ENCODE measurements around the gene NRDC.

The NRDC gene

DNA sequence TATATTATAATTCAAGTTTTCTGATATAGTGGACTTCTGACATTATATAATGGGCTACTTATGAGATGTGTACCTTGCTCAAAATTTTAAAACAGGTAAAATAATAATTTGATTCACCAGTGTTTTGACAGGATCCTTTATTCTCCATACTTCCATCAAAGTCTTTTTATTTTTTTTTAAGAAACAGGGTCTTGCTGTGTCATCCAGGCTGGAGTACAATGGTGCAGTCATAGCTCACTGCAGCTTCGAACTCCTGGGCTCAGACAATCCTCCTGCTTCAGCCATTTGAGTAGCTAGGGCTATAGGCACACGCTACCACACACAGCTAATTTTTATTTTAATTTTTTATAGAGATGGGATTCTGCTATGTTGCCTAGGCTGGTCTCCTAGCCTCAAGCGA lies 129.4 kb downstream of the NRDC start:
- DNase-seq (ENCODE audit: low read depth), result no peak
- TF ChIP-seq, protein P1, sequence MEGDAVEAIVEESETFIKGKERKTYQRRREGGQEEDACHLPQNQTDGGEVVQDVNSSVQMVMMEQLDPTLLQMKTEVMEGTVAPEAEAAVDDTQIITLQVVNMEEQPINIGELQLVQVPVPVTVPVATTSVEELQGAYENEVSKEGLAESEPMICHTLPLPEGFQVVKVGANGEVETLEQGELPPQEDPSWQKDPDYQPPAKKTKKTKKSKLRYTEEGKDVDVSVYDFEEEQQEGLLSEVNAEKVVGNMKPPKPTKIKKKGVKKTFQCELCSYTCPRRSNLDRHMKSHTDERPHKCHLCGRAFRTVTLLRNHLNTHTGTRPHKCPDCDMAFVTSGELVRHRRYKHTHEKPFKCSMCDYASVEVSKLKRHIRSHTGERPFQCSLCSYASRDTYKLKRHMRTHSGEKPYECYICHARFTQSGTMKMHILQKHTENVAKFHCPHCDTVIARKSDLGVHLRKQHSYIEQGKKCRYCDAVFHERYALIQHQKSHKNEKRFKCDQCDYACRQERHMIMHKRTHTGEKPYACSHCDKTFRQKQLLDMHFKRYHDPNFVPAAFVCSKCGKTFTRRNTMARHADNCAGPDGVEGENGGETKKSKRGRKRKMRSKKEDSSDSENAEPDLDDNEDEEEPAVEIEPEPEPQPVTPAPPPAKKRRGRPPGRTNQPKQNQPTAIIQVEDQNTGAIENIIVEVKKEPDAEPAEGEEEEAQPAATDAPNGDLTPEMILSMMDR (IDR thresholded peaks at IDR 0.05; ENCODE audit: control insufficient read depth, extremely low read depth, insufficient read depth), result no peak

DNA sequence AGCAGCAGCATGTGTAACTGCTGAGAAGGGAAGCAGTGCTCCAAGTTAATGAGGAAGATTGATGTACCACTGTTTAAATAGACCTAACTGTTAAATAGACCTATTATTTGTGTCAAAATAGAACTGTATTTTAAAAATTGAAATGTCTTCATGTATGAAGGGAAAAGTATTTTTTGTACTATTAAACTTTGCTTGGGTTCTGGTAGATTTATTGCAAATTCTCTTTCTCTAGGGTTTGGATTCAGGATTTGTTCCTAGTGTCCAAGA lies 133.3 kb downstream of the NRDC start:
- no peak for DNase-seq (ENCODE audit: low read depth)
- TF ChIP-seq, protein P1 (IDR thresholded peaks at IDR 0.05; ENCODE audit: control insufficient read depth, extremely low read depth, insufficient read depth), result no peak
- H3K4me3 ChIP-seq (ENCODE audit: low read depth, low read length), result no peak overlapping the region

More for the DNA sequence above, 129.4 kb downstream of the NRDC start:
- no peak overlapping the region for H3K4me3 ChIP-seq (ENCODE audit: low read depth, low read length)

DNA sequence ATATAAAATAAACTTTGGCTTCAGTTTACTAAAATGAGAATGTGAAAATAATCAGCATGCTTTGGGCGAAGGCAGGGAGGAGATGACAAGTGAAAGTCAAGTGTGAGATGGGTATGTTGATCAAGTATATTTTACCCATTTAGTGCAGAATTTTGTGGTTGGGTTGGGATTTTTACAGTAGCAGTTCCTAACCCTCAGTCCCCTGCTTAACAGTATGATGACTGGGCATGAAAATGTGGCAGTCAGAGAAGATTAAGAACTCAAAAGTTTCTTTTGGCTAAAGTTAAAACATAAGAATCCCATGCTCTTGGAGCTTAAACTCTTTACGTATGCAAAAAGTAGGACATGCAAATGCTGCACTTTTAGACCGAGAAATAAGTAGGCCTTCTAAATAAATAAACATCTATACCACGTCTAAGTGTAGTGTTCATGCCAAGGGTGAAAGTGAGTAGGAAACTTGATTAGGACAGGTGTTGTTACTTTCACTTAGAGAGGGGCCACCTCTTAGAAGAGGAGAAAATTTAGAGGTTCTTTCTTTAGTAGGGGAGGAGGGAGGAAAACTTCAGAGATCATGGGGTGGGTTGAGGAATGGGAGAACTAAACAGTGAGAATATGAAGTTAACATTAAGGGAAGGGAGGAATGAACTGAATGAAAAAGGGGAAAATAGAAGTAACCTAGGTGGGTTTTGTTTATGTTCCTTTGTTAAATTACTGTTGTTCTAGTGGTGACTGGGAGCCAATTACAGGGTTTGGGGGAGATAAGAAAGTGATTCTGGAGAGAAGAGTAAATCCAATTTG lies 133.8 kb downstream of the NRDC start:
- no peak overlapping the region for H3K4me3 ChIP-seq (ENCODE audit: low read depth, low read length)
- TF ChIP-seq, protein P1 (IDR thresholded peaks at IDR 0.05; ENCODE audit: control insufficient read depth, extremely low read depth, insufficient read depth), result no peak
- no peak for DNase-seq (ENCODE audit: low read depth)

DNA sequence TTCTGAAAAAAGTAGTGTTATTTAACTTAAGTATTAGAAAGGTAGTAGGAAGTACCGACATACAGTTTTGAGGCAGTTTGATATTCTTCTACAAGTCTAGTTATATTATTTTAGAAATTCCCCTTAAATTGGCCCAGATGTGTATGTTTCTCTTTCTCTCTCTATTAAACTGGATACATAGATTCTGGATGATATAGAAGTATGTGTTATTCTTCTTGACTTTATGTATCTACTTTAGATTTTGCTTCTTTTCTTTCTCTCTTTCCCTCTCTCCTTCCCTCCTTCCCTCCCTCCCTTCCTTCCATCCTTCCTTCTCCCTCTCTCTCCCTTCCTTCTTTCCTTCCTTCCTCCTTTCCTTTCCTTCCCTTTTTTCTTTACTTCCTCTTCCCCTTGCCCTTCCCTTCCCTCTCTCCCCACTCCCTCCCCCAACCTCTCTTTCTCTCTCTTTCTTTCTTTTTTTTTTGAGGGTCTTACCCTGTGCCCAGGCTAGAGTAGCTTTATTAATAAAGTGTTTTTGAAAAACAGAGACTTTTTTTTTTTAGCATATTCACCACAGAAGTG lies 137.3 kb downstream of the NRDC start:
- DNase-seq (ENCODE audit: low read depth), result no peak
- no peak overlapping the region for H3K4me3 ChIP-seq (ENCODE audit: low read depth, low read length)
- TF ChIP-seq, protein P1 (IDR thresholded peaks at IDR 0.05; ENCODE audit: control insufficient read depth, extremely low read depth, insufficient read depth), result no peak

DNA sequence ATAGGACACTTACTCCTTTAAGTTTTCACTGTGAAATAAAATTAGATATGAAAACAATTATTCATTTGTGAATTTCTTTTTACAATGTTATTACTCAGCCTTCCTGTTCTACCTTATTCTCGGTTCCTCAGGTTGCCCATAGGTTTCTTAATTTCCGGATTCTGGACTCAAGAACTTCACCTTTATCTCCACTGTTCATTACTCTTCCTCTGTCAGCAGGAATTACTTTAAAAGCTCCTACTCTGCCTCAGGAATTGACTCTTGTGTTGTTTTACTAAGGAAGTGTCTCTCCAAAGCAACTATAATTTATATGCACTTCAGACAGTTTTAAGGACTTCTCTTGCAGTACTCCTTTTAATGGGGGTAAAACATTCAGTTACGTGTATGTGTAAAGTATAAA lies 137.9 kb downstream of the NRDC start:
- no peak for DNase-seq (ENCODE audit: low read depth)
- H3K4me3 ChIP-seq (ENCODE audit: low read depth, low read length), result no peak overlapping the region
- TF ChIP-seq, protein P1 (IDR thresholded peaks at IDR 0.05; ENCODE audit: control insufficient read depth, extremely low read depth, insufficient read depth), result no peak

All from LNCaP clone FGC (cell line).